GM19397 (cell line): Measurements from ENCODE around the gene ASH1L.
A peak's percentile ranks its signal among the peaks of the same experiment; 100 is the strongest.
"Not testable (repeated sequence)": the region's sequence is repeated elsewhere in the genome, so short reads cannot be mapped to it uniquely, and the experiment has no call there.

Experiments used
- ATAC-seq: cut with Tn5 transposase; IDR thresholded peaks from one replicate; pipeline ENCODE4 v1.9.1; 2021; ENCODE audit warnings: mild to moderate bottlenecking, moderate library complexity; ENCODE audit not compliant: unreplicated experiment

Gene ASH1L

DNA sequence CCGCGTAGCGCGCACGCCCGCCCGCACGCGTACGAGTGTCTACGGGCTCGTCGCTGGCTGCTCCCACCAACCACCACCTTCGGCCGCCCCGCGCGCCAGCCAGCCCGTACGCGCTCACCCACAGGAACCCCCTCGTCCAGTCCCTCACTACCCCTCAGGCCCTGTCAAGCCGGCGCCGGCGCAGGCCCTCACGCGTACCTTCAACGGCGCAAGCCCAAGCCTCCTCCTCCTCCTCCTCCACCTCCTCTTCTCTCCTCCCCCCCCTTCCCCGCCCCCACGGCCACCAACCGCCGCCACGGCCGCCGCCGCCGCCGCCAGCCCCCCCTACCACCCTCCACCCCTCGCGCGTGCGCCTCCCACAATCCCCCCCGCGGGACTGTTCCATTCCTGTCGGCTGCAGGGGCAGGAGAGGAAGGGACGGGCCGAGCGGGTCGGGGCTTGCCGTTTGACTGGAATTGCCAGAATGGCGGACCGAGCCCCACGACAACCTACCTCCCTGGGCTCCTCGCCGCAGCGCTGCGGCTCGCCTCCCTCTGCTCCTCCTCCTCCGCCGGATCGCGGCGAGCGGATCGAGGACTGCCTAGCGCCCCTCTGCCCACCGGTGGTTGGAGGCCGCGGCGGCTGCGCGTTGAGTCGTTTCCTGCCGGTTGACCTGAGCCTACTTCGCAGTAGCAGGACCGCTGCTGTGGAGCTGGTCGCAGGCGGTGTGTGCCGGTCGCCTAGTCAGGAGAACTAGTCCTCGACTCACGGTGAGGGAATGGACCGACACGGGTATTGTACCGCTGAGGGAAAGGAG is at the start of gene ASH1L:
TSS of gene ASH1L (minus strand) at position 223 of the 796 bp plus-strand sequence. CDS start 41,284 bp downstream, outside the sequence.
- peak; percentile 76 for ATAC-seq

DNA sequence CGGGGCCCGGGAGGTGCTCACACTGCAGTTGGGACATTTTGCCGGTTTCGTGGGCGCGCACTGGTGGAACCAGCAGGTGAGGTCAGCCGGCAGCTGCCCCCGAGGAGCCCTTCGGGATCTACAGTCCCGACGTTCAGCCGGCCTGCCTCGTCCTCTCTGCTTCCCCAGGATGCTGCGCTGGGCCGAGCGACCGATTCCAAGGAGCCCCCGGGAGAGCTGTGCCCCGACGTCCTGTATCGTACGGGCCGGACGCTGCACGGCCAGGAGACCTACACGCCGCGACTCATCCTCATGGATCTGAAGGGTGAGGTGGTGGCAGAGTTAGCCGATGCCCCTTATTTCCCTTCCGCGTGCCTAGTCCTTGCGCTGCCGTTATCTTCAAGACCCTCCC is 47.6 kb upstream of the ASH1L start:
- ATAC-seq, result not testable (repeated sequence)

- ATAC-seq, result peak; percentile 86
Measured at GRCh38 chr1:155609515-155610256, 47.1 kb upstream of the ASH1L start, which contains the start of gene MSTO1. Gene MSTO1 (plus strand): TSS chr1:155610218. CDS start chr1:155610249, 31 bp downstream.

DNA sequence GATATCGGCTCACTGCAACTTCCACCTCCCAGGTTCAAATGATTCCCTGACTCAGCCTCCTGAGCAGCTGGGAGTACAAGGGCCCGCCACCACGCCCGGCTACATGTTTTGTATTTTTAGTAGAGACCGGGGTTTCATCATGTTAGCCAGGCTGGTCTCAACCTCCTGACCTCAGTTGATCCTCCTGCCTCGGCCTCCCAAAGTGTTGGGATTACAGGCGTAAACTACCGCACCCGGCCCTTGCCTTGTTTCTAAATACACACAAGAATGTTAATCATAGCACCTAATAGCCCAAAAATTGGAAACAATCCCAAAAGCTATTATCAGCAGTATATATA is 46.3 kb upstream of the ASH1L start:
- ATAC-seq, result no peak

DNA sequence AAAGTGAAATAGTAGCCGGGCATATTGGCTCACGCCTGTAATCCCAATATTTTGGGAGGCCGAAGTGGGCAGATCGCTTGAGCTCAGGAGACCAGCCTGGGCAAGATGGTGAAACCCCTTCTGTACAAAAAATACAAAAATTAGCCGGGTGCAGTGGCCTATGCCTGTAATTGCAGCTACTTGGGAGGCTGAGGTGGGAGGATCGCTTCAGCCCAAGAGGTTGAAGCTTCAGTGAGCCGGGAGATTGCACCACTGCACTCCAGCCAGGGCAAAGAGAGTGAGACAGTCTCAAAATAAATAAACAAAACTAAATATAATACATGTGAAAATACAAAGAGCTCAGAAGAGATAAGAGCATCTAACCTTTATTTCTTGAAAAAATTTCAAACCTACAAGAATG is 45.1 kb upstream of the ASH1L start:
- ATAC-seq, result no peak

- ATAC-seq, result not testable (repeated sequence)
Measured at GRCh38 chr1:155599828-155600572, 37.4 kb upstream of the ASH1L start.

- ATAC-seq, result no peak
Measured at GRCh38 chr1:155598842-155599331, 36.3 kb upstream of the ASH1L start.

GRCh38 chr1:155596864-155597263 is 34.3 kb upstream of the ASH1L start:
- no peak for ATAC-seq

- not testable (repeated sequence) for ATAC-seq
Measured at GRCh38 chr1:155595877-155596474, 33.4 kb upstream of the ASH1L start.

DNA sequence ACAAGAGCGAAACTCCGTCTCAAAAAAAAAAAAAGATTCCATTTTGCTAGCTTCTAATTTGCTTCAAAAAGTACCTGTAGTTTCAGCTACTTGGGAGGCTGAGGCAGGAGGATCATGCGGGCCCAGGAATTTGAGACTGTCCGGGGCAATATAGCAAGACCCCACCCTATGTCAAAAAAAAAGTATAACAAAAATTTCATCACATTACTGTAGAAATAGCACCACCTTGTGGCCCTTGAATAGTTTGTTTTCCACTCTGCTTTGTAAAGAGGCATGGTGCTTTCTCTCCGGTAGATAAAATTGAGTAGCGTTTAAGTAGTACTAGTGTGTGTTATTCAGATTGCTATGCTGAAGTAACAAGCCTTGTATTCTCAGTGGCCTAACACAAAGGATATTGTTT is 29.2 kb upstream of the ASH1L start:
- ATAC-seq, result no peak

- not testable (repeated sequence) for ATAC-seq
Measured at GRCh38 chr1:155590516-155591247, 28.1 kb upstream of the ASH1L start.

DNA sequence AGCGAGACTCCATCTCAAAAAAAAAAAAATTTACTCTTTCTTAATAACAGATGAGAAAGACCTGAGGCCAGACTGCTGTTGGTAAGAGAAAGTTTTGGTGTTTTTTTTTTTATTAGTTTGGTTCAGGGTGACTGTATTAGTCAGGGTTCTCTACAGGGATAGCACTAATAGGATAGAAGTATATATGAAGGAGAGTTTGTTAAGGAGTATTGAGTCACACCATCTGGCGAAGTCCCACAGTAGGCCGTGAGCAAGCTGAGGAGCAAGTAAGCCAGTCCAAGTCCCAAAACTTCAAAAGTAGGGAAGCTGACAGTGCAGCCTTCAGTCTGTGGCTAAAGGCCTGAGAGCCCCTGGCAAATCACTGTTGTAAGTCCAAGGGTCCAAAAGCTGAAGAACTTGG is 26.7 kb upstream of the ASH1L start:
- ATAC-seq, result not testable (repeated sequence)

GRCh38 chr1:155583846-155584245 is 21.2 kb upstream of the ASH1L start:
- ATAC-seq, result not testable (repeated sequence)

DNA sequence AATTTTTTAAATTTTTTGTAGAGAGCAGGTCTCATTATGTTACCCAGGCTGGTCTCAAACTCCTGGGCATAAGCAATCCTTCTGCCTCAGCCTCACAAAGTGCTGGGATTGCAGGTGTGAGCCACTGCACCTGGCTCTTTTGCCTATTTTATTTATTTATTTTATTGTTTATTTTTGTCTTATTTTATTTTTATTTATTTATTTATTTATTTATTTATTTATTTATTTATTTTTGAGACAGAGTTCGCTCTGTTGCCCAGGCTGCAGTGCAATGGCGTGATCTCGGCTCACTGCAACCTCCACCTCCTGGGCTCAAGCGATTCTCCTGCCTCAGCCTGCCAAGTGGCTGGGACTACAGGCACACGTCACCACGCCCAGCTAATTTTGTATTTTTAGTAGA is 13.0 kb upstream of the ASH1L start:
- ATAC-seq, result not testable (repeated sequence)

GRCh38 chr1:155574077-155574476 is 11.5 kb upstream of the ASH1L start:
- no peak for ATAC-seq

DNA sequence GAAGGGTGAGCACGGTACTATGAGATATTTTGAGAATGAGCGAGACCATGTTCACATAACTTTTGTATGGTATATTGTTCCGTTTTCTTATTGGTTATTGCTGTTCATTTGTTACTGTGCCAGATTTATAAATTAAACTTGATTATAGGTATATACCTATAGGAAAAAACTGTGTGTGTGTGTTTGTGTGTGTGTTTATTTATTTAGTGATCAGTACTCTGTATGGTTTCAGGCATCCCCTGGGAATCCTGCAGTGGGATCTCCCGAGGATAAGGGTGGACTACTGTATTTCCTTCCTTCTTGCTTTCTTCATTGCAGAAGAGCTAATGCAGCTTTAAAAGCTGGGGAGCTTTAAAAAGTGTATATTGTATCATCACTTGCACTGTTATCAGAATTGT is 8.0 kb upstream of the ASH1L start:
- no peak for ATAC-seq

DNA sequence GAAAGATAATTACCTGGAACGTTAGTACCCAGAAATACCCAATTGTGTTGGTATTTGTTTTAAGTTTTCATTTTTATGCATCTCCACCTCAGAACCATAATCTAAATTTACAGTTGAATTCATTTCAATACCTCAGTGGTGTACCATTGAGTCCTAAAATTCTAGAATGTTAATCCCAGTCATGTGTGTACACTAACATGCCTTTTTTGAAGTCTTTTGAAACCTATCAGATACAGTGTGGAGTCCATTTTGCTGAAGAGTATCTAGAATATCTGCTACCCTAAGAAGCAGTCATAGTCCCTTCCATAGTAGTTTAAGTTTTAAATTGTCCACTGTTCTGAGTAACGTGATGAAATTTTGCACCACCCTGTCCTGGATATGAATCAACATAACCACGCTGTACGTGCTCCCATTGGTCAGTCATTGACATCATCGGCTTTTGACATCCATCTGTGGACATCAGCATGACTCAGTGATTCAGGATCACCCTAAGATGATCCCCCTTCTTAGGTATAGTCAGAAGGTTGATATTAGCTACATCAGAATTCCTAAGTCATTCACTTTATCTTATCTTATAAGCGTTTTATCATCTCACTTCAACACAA is 7.5 kb upstream of the ASH1L start:
- no peak for ATAC-seq

DNA sequence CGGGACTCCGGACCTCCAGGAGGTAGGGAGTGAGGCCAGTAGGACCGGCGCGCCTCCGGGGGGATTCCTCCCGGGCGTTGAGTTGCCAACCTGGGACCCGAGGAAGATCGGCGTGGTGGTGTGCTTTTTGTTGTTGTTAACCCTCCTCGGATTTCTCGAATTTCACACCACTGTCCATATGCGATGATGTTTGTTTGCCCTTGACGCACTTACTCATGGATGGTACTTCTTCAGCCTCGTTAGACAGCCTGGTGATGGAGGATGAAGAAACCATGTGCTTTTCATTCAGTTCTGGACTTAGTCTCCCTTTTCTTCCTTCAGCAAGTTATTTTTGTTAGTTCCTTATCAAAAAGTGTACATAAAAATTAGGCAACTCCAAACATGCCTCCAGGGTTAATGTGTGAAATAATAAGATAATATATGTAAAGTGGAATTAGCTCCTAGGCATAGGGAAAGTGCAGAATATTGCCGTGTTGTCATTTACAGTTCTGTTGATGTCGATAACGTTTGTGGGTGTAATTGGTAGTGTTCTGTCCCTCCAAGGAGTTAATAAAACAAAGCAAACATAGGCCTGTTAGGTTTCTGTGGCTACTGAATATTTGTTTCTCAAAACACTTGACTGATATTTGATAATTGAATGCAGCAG is 897 bp upstream of the ASH1L start:
- not testable (repeated sequence) for ATAC-seq
